Eye (tissue), 1 donor: ENCODE data around the gene ADAMTS13.
"Not testable (repeated sequence)": the region's sequence is repeated elsewhere in the genome, so short reads cannot be mapped to it uniquely, and the experiment has no call there.

Source experiments
- DNase-seq: peaks from one replicate; pipeline ENCODE4 v3.0.0-alpha.2; 2015

Gene ADAMTS13

GRCh38 chr9:133427658-133428348 is 5.6 kb downstream of the ADAMTS13 start:
- no peak for DNase-seq

- peak; percentile 49 for DNase-seq
Observed at GRCh38 chr9:133428617-133429101, 6.5 kb downstream of the ADAMTS13 start.

DNA sequence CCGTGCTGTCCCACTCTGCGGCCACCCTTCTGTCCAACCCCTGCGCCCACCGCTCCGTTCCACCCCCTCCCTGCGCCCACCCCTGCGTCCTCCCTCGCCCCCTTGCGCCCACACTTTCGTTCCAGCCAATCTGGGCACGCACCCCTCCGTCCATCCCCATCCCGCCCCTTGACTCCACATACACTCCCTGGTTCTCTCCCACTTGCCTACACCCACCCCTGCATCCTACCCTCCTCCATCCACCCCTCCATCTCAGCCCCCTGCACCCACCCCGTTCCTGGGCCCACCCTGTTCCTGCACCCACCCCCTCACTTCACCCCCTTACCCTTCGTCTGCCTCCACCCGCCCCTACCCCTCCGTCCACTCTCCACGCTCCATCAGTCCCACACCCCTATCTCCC is 7.0 kb downstream of the ADAMTS13 start:
- peak; percentile 15 for DNase-seq

- peak; percentile 54 for DNase-seq
Observed at GRCh38 chr9:133429641-133430161, 7.5 kb downstream of the ADAMTS13 start.

GRCh38 chr9:133430244-133430643 is 8.1 kb downstream of the ADAMTS13 start:
- DNase-seq = no peak

- DNase-seq = no peak
Observed at GRCh38 chr9:133433351-133433843, 11.2 kb downstream of the ADAMTS13 start.

GRCh38 chr9:133436681-133437080 is 14.5 kb downstream of the ADAMTS13 start:
- DNase-seq = no peak

DNA sequence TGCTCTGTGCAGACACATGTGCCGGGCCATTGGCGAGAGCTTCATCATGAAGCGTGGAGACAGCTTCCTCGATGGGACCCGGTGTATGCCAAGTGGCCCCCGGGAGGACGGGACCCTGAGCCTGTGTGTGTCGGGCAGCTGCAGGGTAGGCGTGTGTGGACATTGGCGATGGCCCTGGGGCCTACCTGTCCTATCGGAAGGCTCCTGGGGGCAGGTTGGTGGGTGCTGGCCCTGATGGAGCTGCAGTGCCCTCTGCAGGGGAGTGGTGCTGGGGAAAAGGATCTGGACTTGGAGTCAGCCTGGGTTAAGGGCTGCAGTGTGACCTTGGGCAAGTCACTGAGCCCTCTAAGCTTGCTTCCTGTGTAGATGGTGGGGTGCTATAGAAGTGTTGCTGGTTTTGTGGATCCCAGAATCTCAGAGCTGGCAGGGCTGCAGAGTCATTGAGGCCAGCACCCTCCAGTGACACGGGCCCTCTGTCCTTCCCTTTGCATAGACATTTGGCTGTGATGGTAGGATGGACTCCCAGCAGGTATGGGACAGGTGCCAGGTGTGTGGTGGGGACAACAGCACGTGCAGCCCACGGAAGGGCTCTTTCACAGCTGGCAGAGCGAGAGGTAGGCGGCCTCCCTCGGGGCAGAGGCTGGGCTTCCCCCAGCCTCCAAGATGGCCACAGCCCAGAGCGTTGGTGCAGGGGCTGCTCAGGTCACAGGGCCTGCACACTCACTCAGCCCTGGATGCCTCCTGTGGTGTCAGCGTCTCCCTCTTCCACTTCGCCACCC is 15.8 kb downstream of the ADAMTS13 start:
- no peak for DNase-seq

- DNase-seq = no peak
Observed at GRCh38 chr9:133439337-133439736, 17.2 kb downstream of the ADAMTS13 start.

GRCh38 chr9:133440874-133441273 is 18.7 kb downstream of the ADAMTS13 start:
- no peak for DNase-seq

GRCh38 chr9:133441571-133441970 is 19.4 kb downstream of the ADAMTS13 start:
- DNase-seq = no peak

- DNase-seq = no peak
Observed at GRCh38 chr9:133443248-133443647, 21.1 kb downstream of the ADAMTS13 start.

GRCh38 chr9:133443982-133444381 is 21.8 kb downstream of the ADAMTS13 start:
- DNase-seq = no peak

GRCh38 chr9:133445293-133445969 is 23.3 kb downstream of the ADAMTS13 start:
- no peak for DNase-seq

DNA sequence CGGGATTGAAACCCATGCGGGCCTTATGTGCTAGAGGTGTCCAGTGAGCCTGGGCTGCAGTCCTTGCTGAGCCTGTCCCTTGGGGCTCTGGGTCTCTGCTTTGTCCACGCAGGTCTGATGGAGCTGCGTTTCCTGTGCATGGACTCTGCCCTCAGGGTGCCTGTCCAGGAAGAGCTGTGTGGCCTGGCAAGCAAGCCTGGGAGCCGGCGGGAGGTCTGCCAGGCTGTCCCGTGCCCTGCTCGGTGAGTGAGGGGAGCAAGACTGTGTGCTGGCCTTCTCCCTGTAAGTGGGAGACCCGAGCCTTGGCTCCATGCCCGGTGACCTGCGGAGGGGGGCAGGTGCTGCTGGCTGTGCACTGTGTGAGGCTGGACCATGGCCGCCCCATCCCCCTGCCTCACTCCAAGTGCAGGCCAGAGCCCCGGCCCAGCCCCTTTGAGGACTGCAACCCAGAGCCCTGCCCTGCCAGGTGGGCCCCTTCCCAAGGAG is 26.4 kb downstream of the ADAMTS13 start:
- DNase-seq = no peak

DNA sequence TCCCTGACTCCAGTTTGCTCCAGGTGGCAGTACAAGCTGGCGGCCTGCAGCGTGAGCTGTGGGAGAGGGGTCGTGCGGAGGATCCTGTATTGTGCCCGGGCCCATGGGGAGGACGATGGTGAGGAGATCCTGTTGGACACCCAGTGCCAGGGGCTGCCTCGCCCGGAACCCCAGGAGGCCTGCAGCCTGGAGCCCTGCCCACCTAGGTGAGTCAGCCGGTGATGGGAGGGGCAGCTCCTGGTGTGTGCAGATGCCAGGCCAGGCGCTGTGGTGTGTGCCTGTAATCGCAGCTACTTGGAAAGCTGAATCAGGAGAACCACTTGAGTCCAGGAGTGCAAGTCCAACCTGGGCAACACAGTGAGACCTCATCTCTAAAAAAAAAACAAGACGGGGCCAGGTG is 27.6 kb downstream of the ADAMTS13 start:
- DNase-seq = no peak

DNA sequence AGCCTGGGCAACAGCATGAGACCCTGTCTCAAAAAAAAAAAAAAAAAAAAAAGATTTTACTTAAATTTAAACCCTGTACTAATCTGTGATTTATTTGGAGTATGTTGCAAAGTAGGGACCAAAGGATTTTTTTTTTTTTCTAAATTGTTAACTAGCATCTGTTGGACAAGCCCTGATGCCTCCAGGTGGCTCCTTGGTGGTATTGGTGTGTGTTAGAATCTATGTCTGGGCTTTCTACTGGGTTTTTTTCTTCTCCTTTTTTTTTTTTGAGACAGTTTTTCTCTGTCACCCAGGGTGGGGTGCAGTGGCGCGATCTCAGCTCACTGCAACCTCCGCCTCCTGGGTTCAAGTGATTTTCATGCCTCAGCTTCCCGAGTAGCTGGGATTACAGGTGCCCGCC is 29.7 kb downstream of the ADAMTS13 start:
- not testable (repeated sequence) for DNase-seq

GRCh38 chr9:133452562-133452961 is 30.4 kb downstream of the ADAMTS13 start:
- no peak for DNase-seq

DNA sequence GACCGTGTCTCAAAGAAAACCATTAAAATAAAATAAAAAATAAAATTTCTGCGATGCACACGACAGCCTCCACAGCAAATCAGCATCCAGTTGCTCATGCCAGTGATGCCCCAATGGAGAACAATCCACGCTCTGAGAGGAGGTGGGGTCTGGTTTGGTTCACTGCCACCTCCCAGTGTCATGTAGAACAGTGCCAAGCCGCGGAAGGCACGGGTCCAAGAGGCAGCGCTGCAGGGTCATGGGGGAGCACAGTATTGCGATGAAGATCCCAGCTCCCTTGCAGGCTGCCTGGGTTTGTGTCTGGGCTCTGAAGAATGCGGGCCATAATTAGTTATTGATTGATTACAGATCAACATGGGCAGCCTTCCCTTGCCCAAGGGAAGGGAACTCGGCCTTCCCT is 31.5 kb downstream of the ADAMTS13 start:
- DNase-seq = no peak

GRCh38 chr9:133454325-133454724 is 32.2 kb downstream of the ADAMTS13 start:
- DNase-seq = no peak

GRCh38 chr9:133454943-133455673 is 32.9 kb downstream of the ADAMTS13 start:
- DNase-seq = no peak

DNA sequence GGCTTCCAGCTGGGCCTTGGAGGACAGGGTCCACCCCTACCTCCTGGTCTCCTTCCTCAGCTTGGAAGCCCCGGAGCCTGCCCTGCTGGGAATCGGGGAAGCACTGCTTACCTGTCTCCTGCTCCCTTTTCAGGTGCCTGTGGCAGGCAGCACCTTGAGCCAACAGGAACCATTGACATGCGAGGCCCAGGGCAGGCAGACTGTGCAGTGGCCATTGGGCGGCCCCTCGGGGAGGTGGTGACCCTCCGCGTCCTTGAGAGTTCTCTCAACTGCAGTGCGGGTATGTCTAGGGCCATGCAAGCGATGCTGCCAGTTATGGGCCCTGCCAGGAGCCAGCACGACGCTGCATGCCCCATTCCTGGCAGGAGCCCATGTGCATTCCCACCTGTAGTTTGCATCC is 33.8 kb downstream of the ADAMTS13 start:
- no peak for DNase-seq
